HK-2 (cell line): ENCODE measurements around the gene FAM240B.

Experiments
- DNase-seq: peaks from one replicate; pipeline ENCODE4 v3.0.0-alpha.2; 2018; ENCODE audit not compliant: unreplicated experiment

The FAM240B gene

GRCh38 chr9:38670542-38671371 is 49.2 kb downstream of the FAM240B start:
- no peak for DNase-seq

- DNase-seq, result no peak
Measured at GRCh38 chr9:38668791-38669466, 51.0 kb downstream of the FAM240B start.

DNA sequence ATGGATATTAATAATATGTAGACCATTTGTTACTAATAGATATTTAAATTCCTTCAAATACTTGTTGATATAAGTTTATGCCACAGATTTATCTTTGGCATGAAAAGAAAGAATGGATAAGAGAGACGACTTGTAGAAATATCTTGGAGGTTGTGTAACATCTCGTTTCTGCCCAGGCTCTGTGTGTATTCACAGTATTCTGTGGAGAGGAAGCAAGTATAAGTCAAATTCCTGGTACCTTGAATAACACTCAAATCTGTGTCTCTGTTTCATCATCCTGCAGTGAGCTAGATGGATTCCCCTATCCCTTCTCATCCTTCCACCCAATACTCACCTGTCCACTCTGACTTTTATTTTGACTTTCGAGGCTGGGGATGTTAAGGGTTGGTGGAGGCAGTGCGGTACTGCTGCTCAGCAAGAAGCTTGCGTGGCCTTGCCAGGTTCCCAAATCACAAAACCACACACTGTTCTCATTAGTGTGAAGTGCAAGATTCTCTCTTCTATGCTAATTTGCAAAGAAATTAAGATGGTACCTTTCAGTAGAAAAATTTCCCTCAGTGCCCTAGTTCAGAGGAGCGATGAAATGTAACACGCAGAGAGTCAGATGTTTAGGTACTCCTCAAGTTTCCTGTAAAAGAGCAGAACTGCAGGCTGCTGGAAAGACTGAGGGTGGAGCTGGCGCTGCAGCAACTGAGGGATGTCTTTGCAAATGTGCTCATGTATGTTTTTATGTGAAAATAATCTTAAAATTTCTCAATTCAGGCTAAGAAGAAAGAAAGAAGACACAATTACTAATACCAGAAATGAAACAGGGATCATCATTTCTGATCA is 57.0 kb downstream of the FAM240B start:
- DNase-seq, result no peak

DNA sequence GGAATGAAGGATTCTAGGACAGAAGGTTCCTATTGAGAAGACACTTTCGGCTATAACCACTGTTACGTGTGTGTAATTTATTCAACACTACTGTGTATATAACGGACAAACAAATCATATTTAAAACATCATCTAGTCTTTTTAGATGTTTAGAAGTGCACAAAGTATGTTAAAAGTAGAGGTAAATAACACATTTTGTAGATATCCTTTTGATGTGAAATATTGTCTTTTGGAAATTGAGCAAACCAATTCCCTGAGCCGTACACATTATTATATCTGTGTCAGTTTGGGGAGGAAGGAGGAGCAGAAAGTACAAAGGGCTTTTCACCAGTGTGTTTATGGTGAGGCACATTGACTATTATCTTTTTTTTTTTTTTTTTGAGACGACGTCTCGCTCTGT is 60.4 kb downstream of the FAM240B start:
- DNase-seq, result no peak

DNA sequence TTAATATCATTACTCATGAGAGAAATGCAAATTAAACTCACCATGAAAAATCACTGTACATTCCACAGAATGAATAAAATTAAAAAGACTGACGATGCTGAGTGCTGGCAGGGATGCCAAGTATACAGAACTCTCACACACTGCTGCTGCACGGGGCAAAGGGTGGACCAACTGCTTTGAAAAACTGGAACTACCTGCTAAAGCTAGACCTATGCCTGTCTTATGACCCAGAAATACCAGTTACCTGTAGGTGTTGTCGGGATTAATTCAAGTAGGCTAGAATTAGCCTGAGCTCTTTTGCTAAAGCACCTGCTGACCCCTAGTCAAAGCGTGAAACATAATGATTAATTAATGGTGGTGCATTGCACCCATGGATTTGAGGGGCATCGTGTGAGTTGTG is 63.0 kb downstream of the FAM240B start:
- DNase-seq, result no peak

- DNase-seq, result no peak
Measured at GRCh38 chr9:38652486-38652885, 67.4 kb downstream of the FAM240B start.

DNA sequence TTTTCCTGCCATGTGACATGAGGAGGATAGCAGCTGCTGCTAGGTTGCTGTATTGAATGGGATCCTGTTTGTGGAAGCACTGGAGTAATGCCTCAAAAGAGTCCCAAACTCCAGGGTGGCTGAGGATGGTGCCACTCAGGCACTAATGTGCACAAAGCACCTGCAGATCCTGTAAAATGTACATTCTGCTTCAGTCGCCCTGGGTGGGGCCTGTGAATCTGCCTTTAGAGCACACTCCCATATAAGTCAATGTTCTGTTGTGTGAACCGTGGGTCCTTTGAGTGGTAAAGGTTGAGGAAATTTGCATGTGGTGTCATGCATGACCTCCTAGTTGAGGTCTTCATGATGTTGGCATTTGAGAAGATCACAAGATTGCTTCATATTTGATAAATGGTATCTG is 67.9 kb downstream of the FAM240B start:
- DNase-seq, result no peak

DNA sequence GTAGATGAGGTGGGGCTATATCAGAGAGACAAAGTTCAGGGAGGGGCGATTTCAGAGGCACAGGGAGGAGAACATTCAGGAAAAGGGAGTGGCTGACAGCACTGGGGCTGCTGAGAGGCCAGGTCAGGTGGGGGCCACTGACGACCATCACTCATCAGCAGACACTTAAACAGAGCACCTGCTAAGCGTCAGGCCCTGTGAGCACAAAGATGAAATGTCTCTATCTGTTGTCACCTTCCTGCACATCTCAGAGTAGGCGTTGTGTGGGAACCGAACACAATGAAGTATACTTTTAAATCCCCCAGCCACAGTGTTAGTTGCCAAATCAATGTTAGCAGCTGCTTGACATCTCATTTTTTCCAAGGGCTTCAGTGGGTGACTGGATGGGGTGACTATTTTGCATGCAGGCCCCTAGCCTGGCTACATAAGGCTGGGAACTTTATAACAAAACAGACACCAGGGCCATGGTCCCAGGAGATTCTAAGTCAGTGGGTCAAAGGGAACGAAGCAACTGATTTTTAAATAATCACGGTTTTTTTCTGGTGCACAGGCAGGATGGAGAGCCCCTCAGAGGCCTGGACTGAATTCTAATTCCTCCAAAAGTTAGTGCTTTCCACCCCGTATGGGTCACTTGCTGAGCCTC is 68.4 kb downstream of the FAM240B start:
- DNase-seq, result no peak

- DNase-seq, result no peak
Measured at GRCh38 chr9:38650564-38650963, 69.4 kb downstream of the FAM240B start.

GRCh38 chr9:38649731-38650363 is 70.1 kb downstream of the FAM240B start:
- DNase-seq, result no peak

DNA sequence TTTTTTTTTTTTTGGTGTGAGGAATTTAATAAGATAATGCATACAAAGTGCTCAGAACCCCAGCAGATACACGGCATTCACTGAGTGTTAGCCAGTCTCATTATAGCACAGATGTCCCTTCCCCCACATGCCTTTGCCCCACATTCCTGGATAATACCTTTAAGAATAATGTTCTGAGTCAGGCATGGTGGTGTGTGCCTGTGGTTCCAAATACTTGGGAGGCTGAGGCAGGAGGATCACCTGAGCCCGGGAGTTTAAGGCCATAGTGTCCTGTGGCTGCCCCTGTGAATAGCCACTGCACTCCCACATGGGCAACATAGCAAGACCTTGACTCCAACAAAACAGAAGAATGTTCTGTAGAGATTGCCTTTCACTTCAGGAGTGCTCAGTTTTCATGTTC is 75.3 kb downstream of the FAM240B start:
- no peak for DNase-seq
